Germinal center (tissue), 1 donor: ENCODE data around the gene PRKG1.
"Not testable (repeated sequence)": the region's sequence is repeated elsewhere in the genome, so short reads cannot be mapped to it uniquely, and the experiment has no call there.

ENCODE experiments used
- DNase-seq: peaks from one replicate; pipeline ENCODE4 v3.0.0; 2012; ENCODE audit warnings: mixed read lengths, low spot score

PRKG1 gene

GRCh38 chr10:52007091-52007490, 932.8 kb downstream of the PRKG1 start:
- no peak for DNase-seq

- DNase-seq: no peak
These were observed 936.8 kb downstream of the PRKG1 start for GRCh38 chr10:52011118-52011517.

GRCh38 chr10:52019077-52019555, 944.8 kb downstream of the PRKG1 start:
- DNase-seq: no peak

GRCh38 chr10:52019656-52020055, 945.4 kb downstream of the PRKG1 start:
- DNase-seq: no peak

- no peak for DNase-seq
These were observed 945.9 kb downstream of the PRKG1 start for GRCh38 chr10:52020173-52020572.

GRCh38 chr10:52020702-52021101, 946.4 kb downstream of the PRKG1 start:
- DNase-seq: no peak

GRCh38 chr10:52027055-52027705, 952.9 kb downstream of the PRKG1 start:
- no peak for DNase-seq

- DNase-seq: no peak
These were observed 954.2 kb downstream of the PRKG1 start for GRCh38 chr10:52028523-52028858.

- no peak for DNase-seq
These were observed 955.3 kb downstream of the PRKG1 start for GRCh38 chr10:52029628-52030027.

GRCh38 chr10:52030051-52030790, 955.9 kb downstream of the PRKG1 start:
- DNase-seq: no peak

- DNase-seq: no peak
These were observed 956.7 kb downstream of the PRKG1 start for GRCh38 chr10:52030975-52031374.

GRCh38 chr10:52031771-52032170, 957.5 kb downstream of the PRKG1 start:
- no peak for DNase-seq

GRCh38 chr10:52032681-52033629, 958.7 kb downstream of the PRKG1 start:
- DNase-seq: no peak

- DNase-seq: not testable (repeated sequence)
These were observed 964.9 kb downstream of the PRKG1 start for GRCh38 chr10:52039002-52039793.

- DNase-seq: no peak
These were observed 966.2 kb downstream of the PRKG1 start for GRCh38 chr10:52040486-52040885.

GRCh38 chr10:52043811-52044210, 969.5 kb downstream of the PRKG1 start:
- no peak for DNase-seq

- no peak for DNase-seq
These were observed 973.8 kb downstream of the PRKG1 start for GRCh38 chr10:52048051-52048450.

- no peak for DNase-seq
These were observed 976.3 kb downstream of the PRKG1 start for GRCh38 chr10:52050429-52051047.

- DNase-seq: no peak
These were observed 979.2 kb downstream of the PRKG1 start for GRCh38 chr10:52053497-52053896.

- DNase-seq: no peak
These were observed 982.0 kb downstream of the PRKG1 start for GRCh38 chr10:52056291-52056690.

GRCh38 chr10:52059089-52059488, 984.8 kb downstream of the PRKG1 start:
- no peak for DNase-seq
